Islet precursor cell (in vitro differentiated cells): ENCODE measurements around the gene CTBP2.
"Not testable (repeated sequence)": the region's sequence is repeated elsewhere in the genome, so short reads cannot be mapped to it uniquely, and the experiment has no call there.

Experiments used
- DNase-seq: peaks from one replicate; pipeline ENCODE4 v3.0.0-alpha.2; 2018

CTBP2 gene

DNA sequence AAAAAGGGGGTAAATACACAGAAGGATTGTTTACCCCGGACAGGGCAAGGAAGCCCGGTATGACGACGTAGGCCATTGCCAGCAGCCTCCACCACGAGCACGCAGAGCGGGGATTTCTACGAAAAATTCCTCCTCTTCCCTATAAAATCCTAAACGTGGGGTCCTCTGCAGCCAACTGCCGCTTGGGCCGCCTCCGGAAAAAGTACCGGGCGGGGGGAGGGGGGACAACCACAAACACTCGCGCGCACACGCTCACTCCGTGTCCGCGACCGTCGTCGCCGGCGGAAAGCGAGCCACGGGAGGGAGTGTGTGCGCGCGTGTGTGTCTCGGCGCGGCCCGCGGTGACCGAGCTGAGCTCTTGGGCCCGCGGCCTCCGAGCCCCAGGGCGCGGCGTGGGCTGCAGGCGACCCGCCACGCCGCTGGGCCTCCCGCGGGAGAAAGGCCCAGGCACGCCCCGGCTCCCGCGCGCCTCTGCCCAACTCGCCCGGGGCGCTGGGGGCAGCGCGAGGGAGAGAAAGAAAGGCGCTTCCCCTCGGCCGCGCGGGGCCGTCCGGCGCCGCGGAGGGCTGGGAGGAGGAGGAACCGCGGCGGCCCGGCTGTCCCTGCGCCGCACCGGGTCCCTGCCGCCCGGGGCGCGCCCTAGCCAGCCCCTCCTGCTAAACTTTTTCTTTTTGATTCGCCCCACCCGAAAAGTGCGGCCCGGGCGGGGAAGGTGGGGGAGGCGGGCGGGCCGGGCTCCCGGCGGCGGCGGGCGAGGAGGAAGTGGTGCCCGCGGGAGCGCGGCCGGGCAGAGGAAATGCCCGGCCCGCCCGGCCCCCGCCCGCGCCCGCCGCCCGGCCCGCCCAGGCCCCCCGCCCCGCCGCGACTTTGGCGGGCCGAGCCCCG is 1.5 kb downstream of the CTBP2 start:
- peak; percentile 57 for DNase-seq

GRCh38 chr10:125158275-125158600 is 2.1 kb downstream of the CTBP2 start:
- DNase-seq: no peak

DNA sequence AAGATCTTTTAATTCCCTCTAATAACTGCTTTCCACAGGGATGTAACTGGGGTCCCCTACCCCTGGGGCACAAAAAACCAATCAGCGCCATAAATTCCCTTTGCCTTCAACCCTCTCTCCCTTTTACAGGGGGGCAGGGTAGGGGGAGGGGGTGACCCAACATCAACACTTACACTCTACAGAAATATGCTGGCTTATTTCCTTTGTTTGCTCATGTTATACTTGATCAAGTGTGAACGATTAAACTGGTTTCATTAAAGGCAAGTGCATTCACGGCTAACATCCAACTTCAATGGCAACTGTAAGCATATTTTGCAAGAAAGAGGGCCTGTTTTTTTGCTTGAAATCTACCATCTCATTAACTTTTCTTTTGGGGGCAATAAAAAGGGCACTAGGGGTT is 2.9 kb downstream of the CTBP2 start:
- peak; percentile 47 for DNase-seq

GRCh38 chr10:125156739-125157480 is 3.5 kb downstream of the CTBP2 start:
- DNase-seq: peak; percentile 48

GRCh38 chr10:125156196-125156595 is 4.2 kb downstream of the CTBP2 start:
- no peak for DNase-seq

DNA sequence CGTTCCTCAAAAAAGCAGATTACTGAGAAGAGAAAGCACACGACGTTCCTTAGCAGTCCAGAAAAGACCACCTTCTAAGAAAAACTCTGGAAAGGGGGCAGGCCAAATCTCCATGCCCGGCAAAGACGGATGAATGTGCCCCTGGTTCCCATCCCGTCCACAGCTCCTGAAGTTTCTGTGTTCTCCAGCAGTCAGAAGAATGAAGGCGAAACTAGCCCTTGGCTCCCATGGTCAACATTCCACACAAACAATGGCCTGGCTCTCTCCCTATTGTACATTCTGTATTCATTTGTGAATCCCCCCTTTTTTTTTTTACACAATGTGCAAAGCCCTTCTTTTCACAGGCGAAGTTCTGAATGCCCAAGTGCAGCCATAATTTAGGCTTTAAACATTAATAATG is 5.3 kb downstream of the CTBP2 start:
- peak; percentile 59 for DNase-seq

GRCh38 chr10:125154529-125154928 is 5.8 kb downstream of the CTBP2 start:
- no peak for DNase-seq

DNA sequence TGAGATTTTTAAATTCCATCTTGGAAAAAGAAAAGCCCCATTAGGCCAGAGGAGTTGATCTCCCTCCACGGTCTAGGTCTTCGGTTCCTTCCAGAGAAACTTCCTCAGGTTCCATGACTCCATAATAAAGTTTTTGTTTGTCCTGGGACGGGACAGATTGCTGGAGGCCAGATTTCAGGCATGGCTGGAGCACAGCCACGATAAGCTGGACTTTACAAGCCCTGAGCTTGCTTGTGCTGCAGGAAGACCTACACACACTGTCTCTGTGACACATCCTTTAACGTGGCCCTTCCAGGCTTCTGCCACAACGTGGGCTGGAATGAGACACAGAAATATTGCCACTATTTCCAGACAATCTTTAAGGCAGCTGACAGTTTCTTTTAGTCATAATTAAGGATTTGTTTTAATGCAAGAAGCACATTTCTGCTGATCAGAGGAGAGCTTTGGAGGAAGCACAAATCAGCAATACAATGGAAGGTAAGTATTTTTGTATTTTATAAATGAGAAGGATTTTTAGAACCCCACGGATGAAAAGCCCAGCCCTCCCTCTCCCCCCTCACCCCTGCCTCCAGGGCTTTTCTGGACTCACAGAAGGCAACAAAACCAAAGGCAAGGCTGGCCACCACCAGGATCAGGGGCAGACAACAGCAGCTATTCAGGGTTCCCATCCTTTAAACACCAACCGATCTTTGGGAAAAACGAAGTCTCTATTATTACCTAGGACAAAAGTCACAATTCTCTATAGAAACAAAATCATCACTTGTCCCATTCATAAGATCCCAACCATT is 6.5 kb downstream of the CTBP2 start:
- DNase-seq: peak; percentile 81

- peak; percentile 53 for DNase-seq
Measured at GRCh38 chr10:125152450-125153368, 7.7 kb downstream of the CTBP2 start.

DNA sequence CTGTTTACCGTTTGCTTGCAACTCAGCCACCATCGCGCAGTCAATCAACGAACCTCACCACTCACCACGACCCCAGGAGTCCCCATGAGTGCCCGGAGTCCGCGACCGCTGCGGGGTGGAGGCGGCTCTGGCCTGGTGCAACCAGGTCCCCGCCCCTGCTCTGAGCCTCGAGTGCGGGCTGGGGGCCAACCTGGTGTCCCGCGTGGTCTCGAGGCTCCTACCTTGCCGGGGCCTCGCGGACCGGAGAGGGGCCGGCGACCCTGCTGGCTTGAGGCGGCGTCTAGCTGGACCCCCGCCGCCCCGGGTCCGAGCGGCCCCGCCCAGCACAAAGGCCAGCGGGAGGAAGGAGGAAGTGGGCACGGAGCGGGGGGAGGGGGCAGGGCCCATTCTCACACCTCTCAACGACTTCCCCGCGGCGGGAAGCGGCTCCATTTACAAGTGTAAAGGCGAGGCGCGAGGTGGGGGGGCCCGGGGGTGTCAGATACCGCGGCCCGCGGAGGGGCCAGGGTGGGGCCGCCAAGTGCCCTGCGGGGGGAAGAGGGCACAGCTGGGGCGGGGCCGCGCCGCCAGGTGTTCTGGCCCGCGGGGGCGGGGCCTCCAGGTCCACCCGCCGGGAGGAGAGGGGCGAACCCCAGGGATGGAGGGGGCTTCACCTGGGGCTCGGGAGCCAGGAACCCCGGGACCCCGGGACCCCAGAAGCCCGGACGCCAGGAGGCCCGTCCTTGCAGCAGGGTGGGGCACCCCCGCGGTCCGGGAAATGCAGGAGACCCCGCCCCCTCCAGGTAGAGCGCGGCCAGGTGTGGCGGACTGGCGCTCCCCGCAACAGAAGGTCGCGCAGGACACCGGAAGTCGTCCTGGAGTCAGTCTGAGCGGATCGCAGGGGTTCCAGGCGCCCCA is 8.6 kb downstream of the CTBP2 start:
- DNase-seq: peak; percentile 56

DNA sequence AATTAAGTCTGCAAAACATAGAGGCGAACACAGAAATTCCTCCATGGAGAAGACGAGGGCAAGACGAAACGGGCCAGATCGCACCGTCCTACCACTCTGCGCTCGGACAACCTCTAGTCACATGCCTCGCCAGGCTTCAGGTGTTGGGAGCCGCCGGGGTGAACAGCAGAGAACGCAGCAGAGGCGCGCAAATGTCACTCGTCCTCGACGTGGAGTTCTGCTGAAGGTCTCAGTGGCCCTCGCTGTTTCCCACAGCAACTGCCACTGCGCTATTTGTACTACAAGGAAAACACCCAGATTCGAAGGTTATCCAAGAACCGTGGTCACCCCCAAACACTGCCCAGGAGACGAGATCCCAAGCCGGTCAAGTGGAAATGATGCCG is 9.2 kb downstream of the CTBP2 start:
- DNase-seq: no peak

DNA sequence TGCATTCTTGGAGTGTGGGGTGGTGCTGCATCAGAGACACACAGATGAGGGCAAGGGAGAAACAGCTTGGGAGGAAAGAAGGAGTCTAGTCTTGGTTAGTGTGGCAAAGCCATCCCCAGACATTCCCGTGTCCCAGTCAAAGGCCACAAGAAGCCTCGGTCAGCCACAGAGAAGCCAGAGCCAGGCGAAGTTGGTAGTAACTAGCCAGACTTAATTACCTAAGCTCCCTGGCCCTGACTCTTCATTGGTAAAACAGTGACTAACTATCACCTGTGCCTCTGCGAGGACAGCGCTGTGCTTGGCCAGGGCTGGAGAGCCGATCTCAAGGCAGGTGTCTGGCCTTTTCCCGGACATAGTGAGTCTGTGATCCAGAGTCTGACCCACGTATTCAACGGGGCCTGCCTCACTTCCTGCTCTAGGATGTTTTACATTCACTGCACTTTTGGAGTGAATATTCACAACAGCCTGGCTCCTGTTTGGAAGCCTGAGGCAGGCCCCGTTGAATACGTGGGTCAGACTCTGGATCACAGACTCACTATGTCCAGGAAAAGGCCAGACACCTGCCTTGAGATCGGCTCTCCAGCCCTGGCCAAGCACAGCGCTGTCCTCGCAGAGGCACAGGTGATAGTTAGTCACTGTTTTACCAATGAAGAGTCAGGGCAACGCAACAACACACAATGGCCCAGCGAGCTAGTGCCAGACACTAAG is 9.8 kb downstream of the CTBP2 start:
- DNase-seq: not testable (repeated sequence)

DNA sequence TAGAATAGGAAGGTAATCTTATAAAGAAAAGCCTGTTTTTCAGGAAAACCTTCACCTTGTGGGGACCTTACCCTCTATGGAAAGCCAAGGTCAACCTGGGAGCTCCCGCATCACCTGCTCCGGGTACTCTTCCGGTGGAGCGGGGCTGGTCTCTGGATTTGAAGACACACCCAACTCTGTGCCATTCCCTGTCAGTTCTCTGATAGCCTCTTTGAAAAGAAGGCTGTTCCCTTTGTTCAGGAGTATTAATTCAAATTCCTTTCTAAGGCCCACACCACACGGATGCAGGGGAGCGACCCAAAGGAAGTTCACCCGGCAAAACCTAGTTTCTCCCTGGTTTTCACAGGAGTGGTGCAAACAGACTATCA is 10.7 kb downstream of the CTBP2 start:
- no peak for DNase-seq

GRCh38 chr10:125149036-125149679 is 11.2 kb downstream of the CTBP2 start:
- no peak for DNase-seq

- DNase-seq: no peak
Measured at GRCh38 chr10:125148528-125148927, 11.8 kb downstream of the CTBP2 start.

GRCh38 chr10:125147971-125148439 is 12.4 kb downstream of the CTBP2 start:
- no peak for DNase-seq

GRCh38 chr10:125146791-125147579 is 13.4 kb downstream of the CTBP2 start:
- no peak for DNase-seq

DNA sequence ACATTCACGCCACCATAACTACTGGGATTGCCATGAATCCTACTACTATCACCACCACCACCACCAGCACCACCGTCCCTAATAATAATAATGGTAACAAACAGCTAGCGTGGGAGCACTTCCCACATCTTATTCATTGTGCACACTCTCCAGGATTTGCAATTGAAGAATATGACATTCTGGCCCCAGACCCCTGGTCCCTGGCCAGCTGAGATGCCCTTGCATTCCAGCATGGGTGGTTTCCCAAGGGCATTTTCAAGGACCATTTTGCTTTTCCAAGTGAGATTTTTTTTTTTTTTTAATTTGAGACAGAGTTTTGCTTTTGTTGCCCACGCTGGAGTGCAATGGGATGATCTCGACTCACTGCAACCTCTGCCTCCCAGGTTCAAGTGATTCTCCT is 14.7 kb downstream of the CTBP2 start:
- DNase-seq: no peak
